Measurements from ENCODE around the gene OSBP2. TPM values are rescaled to one million over a fixed set of nuclear protein-coding genes. Genes with fewer than 3 reads are reported as not detected.

OSBP2 gene
- total and polyA plus RNA-seq, 4 donors: 1.1 to 12.3 (median 2.6) TPM

GRCh38 chr22:30680991-30681770, 13.5 kb upstream of the OSBP2 start:
- no peak for TF ChIP-seq CTCF (IDR thresholded peaks at IDR 0.05; ENCODE audit: control extremely low read depth, extremely low read depth)
- Histone ChIP-seq H3K9me3 (ENCODE audit: control insufficient read depth in 4 of 4, insufficient read depth in 3 of 4, low read length in 3 of 4) (no peaks in the 10 kb centered on the region), H3K4me3 (no peak overlapping the region), H3K27ac (ENCODE audit: low read depth in 1 of 2, low read length in 1 of 2) (no peak overlapping the region), H3K9ac (ENCODE audit: insufficient read depth in 1 of 2, low read length in 2 of 2) (no peak overlapping the region), H3K4me1 (ENCODE audit: control insufficient read depth in 5 of 5, insufficient read depth in 5 of 5, low read length in 5 of 5) (no peaks in the 10 kb centered on the region), H3K27me3 (ENCODE audit: control insufficient read depth in 3 of 3, insufficient read depth in 3 of 3, low read length in 2 of 3) (peaks cover 0 to 7% (median 0%) of the 10 kb centered on the region in 3 donors), H3K36me3 (ENCODE audit: control insufficient read depth in 4 of 4, insufficient read depth in 4 of 4, low read length in 4 of 4) (no peaks in the 10 kb centered on the region)
- DNase-seq (no peak), ATAC-seq (ENCODE audit: insufficient read depth, low FRiP score) (no peak)
- 96 to 100% methylated on average over 1 of the region's 1 CpG for WGBS, 2 donors

- no peak for DNase-seq
- WGBS, 2 donors: 81 to 86% methylated on average over 2 of the region's 2 CpGs
- no peak for TF ChIP-seq CTCF (IDR thresholded peaks at IDR 0.05; ENCODE audit: control extremely low read depth, extremely low read depth)
- Histone ChIP-seq H3K4me1 (ENCODE audit: control insufficient read depth in 5 of 5, insufficient read depth in 5 of 5, low read length in 5 of 5) (no peaks in the 10 kb centered on the region), H3K27ac (ENCODE audit: low read depth in 1 of 2, low read length in 1 of 2) (no peak overlapping the region), H3K9ac (ENCODE audit: insufficient read depth in 1 of 2, low read length in 2 of 2) (no peak overlapping the region), H3K36me3 (ENCODE audit: control insufficient read depth in 4 of 4, insufficient read depth in 4 of 4, low read length in 4 of 4) (no peaks in the 10 kb centered on the region), H3K9me3 (ENCODE audit: control insufficient read depth in 4 of 4, insufficient read depth in 3 of 4, low read length in 3 of 4) (no peaks in the 10 kb centered on the region), H3K4me3 (no peak overlapping the region), H3K27me3 (ENCODE audit: control insufficient read depth in 3 of 3, insufficient read depth in 3 of 3, low read length in 2 of 3) (peaks cover 0 to 7% (median 0%) of the 10 kb centered on the region in 3 donors)
- ATAC-seq (ENCODE audit: insufficient read depth, low FRiP score): no peak
These were observed 12.8 kb upstream of the OSBP2 start for GRCh38 chr22:30681831-30682230.

- H3K4me3 ChIP-seq: no peak overlapping the region
- 90% methylated on average over 7 of the region's 7 CpGs for WGBS, 2 donors
These were observed 9.5 kb upstream of the OSBP2 start for GRCh38 chr22:30685178-30685577.

More at GRCh38 chr22:30685178-30685577, 9.5 kb upstream of the OSBP2 start:
- Histone ChIP-seq H3K9me3 (ENCODE audit: control insufficient read depth in 4 of 4, insufficient read depth in 3 of 4, low read length in 3 of 4) (no peaks in the 10 kb centered on the region), H3K36me3 (ENCODE audit: control insufficient read depth in 4 of 4, insufficient read depth in 4 of 4, low read length in 4 of 4) (no peaks in the 10 kb centered on the region), H3K27ac (ENCODE audit: low read depth in 1 of 2, low read length in 1 of 2) (no peak overlapping the region), H3K4me1 (ENCODE audit: control insufficient read depth in 5 of 5, insufficient read depth in 5 of 5, low read length in 5 of 5) (no peaks in the 10 kb centered on the region), H3K9ac (ENCODE audit: insufficient read depth in 1 of 2, low read length in 2 of 2) (no peak overlapping the region), H3K27me3 (ENCODE audit: control insufficient read depth in 3 of 3, insufficient read depth in 3 of 3, low read length in 2 of 3) (no peaks in the 10 kb centered on the region)
- no peak for ATAC-seq (ENCODE audit: insufficient read depth, low FRiP score)
- DNase-seq: no peak
- TF ChIP-seq CTCF (IDR thresholded peaks at IDR 0.05; ENCODE audit: control extremely low read depth, extremely low read depth): no peak

All from lung (tissue), 12 donors.